ENCODE results near the gene GREM2.
A peak's percentile ranks its signal among the peaks of the same experiment; 100 is the strongest.

Gene GREM2

DNA sequence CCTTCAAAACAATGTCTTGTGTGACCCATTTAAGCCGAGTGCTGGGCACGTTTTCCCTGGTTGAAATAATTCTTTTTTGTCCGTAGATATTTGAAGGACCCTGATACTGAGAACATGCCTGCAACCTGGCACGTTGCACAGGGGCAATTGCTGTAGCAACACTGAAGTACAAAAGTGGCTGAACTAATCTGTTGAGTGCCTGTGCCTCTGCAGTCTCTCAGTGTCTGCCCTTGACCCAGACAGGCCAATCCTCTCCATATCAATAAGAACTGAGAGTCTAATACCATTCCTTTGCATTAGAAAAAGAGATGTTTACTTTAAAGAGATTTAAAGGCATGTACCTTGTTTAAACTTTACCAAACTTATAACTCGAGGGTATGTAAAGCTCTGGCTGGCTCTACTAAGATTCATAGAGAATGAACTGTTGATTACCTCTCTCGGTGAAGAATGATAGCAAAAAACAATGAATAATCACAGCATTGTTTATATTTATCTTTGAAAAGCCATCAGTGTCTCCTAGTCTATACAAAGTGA lies 2.4 kb downstream of the GREM2 start:
- no peak for DNase-seq

DNA sequence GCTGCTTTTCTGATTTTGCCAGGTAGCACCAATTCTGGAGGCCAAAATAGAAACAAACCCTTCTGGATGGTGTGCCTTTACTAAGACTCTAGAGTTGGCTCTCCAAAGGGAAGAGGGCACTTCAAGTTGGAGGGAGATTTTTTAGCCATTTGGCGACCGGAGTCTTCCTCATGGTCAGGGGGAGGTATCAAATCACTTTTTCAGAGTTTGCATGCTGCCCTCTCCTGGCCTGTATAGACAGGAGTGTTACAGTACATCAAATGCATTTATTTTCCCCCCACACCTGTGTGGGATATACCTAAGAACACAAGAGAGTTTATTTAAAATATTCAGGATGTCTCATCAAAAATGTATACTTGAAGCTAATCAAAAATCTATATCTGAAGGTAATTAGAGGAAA lies 3.2 kb downstream of the GREM2 start:
- peak; percentile 74 for DNase-seq

- DNase-seq = no peak
These were observed 4.9 kb downstream of the GREM2 start for GRCh38 chr1:240607006-240607405.

DNA sequence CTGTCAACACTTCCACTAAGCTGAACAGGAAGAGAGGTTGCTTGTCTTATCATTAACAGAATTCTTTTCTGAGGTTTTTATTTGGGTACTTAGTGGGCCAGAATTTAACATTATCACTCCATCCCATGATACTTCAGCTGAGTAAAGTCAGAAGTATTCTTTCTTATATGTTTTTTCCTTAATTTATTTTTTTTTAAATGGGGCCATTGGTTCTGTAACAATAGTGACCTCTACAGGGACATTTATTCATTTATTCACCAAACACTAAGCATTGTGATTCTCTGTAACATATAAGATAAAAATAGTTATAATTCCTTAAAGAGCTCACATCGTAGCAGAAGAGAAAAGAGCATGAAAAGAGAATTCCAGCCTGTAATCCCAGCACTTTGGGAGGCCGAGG lies 9.8 kb downstream of the GREM2 start:
- DNase-seq = no peak

DNA sequence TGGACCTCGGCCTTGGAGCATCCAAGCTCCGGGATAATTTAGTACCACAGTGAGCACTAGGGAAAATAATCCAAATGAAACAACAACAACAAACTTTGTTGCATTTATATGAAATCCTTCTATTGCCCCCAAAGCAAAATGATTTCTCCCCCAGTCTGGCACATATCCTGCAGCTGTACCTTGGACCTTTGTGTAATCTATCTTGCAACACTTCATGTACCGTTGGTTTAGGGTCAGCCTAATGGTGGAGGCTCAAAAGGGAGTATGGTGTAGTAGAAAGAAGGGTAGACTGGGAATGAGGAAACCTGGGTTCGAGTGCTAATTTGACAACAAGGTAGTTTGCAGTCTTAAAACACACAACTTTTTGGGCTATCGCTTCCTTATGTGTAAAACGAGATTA lies 12.1 kb downstream of the GREM2 start:
- no peak for DNase-seq

DNA sequence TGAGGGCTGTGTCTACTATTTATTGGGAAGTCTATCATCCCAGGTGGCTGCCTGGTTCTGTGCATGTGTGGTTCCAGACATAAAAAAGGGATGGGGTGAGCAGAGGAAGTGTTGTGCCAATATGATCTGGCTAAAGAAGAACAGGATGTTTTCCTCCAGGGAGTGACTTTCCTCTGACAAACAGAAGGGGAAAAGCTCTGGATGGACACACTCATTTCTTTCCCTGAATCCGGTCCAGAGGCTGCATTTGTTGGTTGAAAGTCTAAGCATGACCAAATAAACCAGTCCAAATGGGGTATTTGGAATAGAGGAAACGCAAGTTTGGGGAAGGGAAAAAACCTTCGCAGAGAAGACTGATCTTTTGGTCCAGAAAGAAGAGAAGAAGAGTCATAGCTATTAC lies 12.7 kb downstream of the GREM2 start:
- no peak for DNase-seq

DNA sequence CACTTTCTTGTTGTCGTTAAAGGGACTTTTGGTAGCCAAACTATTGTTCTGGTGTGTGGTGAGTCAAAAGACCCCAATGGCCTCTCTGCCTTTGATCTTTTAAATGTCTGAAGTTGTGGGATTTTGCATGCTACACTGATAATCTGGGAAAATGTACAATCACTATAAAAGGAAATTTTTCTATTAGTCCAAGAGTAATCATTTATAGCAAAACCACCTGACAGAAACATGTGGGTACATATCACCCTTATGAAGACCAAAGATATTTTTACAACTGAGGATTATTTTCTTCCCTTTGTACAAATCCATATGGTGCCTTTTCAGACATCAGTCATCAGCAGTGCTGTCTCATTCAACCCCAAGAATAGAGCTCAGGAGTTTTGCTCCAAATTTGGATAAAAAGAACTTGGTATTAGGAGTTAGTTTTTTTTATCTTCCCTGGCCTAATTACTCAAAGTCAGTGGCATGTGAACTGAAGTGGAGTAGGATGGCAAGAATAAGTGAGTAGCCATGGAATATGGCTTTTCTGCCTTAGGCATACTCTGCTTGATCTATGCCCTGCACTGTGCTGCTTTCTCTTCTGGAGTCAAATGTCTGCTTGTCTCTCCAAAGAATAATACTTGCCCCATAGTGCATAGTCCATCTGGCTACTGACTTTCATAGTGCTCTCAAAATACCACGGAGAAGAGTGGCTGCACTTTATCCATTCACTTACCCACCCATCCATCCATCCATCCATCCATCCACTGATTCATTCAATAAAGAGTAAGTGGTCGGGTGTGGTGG lies 13.5 kb downstream of the GREM2 start:
- no peak for DNase-seq

- no peak for DNase-seq
These were observed 14.7 kb downstream of the GREM2 start for GRCh38 chr1:240597153-240597745.

DNA sequence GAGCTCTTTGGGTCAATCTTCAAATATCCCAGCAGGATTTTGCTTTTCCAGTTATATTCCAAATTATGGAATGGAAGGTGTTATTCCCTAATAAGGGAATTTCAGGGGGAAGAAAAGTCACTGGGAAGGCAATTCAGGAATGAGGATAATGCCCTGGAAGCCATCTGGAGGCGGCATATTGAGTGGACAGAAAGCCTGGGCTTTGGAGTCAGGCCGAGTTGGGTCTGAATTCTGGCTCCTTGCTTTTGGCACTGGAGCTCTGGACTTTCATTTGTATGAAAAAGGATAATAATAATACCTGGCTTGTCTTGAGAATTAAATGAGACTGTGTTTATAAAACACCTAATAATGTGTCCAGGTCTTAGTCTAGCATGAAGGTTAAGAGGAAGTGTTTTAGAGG lies 16.5 kb downstream of the GREM2 start:
- DNase-seq = peak; percentile 28

DNA sequence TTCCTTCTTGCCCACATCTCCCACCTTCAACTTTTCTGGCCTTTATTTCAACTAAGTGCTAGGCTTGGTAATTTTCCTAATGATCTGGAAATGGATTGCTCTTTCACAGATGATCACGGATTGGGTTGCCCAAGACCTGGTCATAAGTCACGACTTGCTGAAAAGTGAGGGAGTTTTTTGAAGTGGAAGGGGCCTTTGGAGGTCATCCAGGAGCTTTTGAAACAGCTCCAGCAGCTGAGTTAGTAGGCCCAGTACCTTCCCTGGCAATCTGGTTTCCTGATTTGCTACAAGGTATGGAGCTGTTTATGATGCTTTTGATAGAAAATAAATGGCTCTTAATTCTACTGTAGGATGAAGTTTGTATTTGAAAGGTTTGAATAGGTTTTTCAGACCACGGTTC lies 20.4 kb downstream of the GREM2 start:
- DNase-seq = no peak

DNA sequence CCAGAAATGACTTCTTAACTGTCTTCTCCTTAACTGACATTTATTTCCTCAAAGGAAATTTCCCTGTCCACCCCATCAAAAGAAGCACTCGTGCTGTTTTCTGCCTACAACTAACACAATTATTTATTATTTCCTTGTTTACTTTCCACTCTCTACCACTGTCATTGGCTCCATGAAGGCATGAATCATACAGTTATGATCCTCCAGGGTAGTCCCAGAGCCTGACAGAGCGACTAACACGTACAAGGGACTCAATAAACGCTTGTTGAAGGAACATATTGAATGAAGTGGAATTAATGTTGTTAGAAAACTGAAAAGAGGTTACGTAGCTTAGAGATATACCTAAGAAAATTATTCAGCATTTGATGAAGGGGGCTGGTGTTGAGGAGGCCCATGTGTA lies 20.9 kb downstream of the GREM2 start:
- no peak for DNase-seq

DNA sequence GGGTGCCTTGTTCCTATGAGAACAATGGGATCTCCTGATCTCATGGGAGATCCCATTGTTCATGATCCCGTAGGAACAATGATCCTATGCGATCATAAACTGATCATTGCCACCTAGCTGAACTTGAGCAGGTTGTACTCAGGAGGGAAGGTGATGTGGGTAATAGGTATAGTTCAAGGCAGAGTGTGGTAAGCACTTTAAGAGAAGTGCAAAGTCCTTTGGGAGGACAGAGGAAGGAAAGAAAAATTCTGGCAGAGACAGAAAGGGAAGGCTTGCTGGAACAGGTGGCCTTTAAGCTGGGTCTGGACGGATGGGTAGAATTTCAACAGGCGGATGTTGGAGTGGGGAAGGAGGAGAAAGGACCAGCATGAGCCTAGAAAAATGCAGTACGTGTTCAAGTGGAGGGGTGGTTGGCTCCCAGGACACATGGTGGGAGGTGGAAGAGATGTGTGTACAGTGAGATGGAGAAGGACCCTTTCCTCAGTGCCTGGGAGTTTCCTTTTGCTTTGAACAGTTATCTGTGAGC lies 22.3 kb downstream of the GREM2 start:
- no peak for DNase-seq

DNA sequence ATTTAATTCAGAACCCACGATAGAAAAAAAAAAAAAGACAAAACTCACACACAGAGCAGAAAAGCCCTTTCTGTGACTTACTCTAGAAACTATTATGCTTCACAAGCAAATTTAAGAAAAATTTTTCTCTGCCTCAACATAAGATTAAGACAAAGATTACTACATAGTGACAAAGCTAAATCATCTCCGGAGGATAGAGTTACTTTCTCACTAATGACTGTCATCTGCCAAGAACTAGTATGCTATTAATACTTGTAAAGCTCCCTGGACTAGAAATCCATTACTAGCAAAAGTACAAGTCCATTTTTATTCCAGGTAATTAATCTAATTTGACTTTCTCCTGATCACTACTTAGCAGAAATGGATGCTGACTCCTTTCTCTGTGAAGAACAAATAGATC lies 25.9 kb downstream of the GREM2 start:
- peak; percentile 57 for DNase-seq

DNA sequence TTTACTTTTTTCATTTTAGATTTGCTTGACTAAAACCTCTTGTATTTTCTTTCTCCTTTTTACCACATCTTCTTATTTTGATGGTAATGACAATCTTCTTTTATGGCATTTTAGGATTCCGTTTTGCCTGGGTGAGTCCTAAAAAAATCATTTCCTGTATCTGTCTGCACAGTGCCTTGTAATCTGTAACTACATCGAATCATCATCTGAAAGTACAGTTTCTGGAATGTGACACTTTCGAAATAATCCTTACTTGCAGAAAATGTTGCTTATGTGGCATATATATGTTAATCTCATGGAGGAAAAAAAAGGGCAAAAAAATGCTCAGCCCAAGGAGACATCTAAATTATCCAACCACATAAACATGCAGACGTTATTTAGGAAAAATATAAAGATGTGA lies 29.0 kb downstream of the GREM2 start:
- DNase-seq = no peak

DNA sequence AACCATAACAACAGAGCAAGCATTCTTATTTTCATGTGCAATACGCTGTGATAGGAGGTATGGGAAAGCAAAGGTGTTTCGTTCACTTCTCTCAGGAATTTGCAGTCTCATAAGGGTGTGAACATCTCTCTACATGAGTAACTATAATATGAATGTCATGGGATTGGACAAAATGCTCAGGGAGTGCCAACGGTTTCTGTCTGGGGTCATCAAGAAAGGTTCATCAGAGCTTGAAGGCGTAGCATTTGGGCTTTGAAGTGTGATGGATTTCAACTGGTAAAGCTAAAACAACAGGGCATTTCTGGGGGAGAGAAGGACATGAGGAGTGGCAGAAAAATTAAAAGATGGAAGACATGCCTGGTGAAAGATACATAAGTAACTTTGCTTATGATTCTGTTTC lies 32.4 kb downstream of the GREM2 start:
- DNase-seq = no peak

GRCh38 chr1:240577095-240577494 lies 34.9 kb downstream of the GREM2 start:
- DNase-seq = no peak

GRCh38 chr1:240575981-240576662 lies 35.8 kb downstream of the GREM2 start:
- DNase-seq = peak; percentile 85

DNA sequence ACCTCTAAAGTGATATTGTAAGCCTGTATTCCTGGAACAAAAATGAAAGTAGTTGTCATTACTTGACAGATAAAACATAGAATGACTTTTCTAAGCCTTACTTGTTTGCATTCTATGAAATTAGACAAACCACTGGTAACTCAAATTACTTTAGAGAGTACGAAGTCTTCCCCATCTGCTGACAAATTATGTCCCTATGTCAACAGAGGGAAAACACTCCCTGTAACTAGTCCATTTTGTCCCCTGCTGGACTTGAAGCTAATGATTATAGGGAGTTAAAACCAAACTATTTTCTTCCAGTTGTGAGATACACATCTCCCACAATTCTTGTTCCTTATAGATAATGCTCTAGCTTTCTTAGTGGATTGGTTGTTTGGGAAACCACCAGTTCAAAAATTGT lies 39.6 kb downstream of the GREM2 start:
- no peak for DNase-seq

DNA sequence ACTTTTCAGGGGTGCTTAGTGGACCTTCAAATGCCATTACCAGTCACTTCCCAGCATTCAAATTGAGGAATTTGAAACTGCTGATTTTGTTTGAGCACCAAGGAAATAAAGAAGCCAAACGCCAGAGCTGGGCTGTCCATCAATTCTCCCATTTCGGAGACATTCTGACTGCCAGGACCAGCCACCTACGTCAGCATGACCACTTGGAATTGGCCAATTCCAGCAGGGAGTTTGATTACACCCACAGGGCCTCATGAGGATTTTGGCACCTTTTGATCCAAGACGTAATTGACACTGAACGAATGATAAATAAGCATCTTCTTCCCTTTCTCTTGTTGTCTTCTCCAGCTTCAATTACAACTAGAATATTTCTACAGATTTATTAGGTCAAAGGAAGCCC lies 40.2 kb downstream of the GREM2 start:
- DNase-seq = no peak

DNA sequence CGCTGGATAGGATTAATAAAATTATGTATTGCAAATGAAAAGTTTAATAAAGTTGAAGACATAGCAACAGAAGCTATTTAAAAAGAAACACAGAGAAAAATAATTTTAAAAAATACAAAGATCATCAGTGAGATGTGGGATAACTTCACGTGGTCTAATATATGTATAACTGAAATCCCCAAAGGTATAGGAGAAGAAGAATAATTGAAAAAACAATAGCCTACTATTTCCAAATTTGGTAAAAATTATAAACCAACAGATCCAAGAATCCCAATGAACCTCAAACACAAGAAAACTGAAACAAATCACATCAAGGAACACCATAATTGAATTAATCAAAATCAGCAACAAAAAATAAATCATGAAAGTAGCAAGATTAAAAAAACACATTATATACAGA lies 44.9 kb downstream of the GREM2 start:
- DNase-seq = no peak

DNA sequence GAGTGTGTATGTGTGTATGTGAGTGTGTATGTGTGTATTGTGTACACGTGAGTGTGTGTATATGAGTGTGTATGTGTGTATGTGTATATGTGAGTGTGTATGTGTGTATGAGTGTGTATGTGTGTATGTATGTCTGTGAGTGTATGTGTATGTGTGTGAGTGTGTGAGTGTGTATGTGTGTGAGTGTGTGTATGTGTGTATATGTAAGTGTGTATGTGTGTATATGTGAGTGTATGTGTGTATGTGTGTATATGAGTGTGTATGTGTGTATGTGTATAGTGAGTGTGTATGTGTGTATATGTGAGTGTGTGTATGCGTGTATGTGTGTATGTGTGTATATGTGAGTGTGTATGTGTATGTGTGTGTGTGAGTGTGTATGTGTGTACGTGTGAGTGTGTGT lies 49.2 kb downstream of the GREM2 start:
- DNase-seq = no peak

DNA sequence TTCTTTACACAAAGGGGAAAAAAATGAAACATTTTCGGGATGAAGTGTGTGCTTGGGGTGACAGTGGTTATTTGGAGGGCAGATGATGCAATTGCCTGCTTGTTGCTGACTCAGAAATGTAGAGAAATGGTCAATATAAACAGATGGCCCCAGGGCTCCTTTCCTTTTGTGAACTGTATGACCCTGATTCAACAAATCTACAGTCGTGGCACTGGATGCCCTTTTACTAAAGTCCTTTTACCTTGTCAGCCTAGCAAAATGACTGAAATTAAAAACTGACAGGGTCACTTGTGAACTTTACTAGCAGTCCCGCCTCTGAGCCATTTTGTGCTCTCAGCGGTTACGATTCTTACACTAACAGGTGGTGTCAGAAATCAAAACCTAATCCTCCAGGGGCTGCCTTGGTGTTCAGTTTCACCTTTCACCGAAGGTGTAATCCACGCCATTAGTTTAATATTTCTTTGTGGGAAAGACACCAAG lies 49.8 kb downstream of the GREM2 start:
- DNase-seq = peak; percentile 91

DNA sequence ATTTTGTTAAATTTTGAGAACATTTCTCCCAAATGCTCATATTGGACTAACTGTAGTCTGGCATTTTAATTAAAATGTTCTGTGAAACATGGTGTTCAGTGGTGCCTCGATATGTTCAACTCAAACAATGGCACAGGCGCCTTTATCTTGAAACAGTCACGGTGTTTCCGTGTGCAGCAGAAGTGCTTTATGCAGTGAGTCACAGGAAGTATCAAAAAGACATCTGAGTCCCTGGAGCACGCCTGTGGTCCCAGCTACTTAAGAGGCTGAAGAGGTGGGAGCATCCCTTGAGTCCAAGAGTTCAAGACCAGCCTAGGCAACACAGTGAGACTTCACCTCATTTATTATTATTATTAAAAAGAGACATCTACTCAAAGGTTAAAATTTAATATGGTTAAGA lies 52.2 kb downstream of the GREM2 start:
- DNase-seq = no peak

- DNase-seq = no peak
These were observed 56.4 kb downstream of the GREM2 start for GRCh38 chr1:240555524-240555923.
